ENCODE data around the gene TIMM29.

The TIMM29 gene

DNA sequence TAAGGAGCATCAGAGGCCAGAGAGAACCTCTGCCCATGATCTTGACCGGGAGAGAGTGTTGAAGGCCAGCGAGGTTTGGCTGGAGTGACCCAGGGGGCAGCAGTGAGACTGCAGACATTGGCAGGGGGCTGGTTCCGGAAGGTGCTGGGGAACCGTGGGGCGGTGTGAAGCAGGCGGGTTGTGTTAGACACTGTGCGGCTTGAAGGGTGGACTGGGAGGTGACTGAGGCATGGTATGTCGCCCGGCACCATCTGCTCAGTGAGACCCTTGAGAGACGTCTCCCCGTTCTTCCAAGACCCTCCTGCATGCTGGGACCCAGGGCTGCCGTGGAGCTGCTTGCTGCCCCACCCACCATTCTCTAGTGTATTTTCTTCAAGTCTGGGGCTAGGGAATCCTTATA, 32.7 kb upstream of the TIMM29 start:
- no peak overlapping the region for H2BK12ac ChIP-seq (ENCODE audit: low read length)
- no peak overlapping the region for H3K14ac ChIP-seq (ENCODE audit: low read length)
- no peaks in the 10 kb centered on the region for H3K27me3 ChIP-seq (ENCODE audit: control insufficient read depth in 3 of 3, insufficient read depth in 3 of 3, low read depth in 1 of 3, low read length in 3 of 3)
- H3K4me3 ChIP-seq (ENCODE audit: low read length in 2 of 2), result no peak overlapping the region
- H2BK5ac ChIP-seq (ENCODE audit: low read length), result no peak overlapping the region
- H3K27ac ChIP-seq (replicated peaks; ENCODE audit: low read length), result no peak overlapping the region
- H3K4me2 ChIP-seq (ENCODE audit: insufficient read depth, low read length, poor library complexity, severe bottlenecking), result no peak overlapping the region
- no peak overlapping the region for H4K8ac ChIP-seq (ENCODE audit: low read depth, low read length)
- H3K36me3 ChIP-seq (replicated peaks in 1 of 2; ENCODE audit: control insufficient read depth in 2 of 2, insufficient read depth in 2 of 2, low read length in 2 of 2), result peaks cover 0 to 6% of the 10 kb centered on the region in 2 donors
- H3K9me3 ChIP-seq (replicated peaks in 1 of 2; ENCODE audit: control insufficient read depth in 2 of 2, insufficient read depth in 1 of 2, low read depth in 1 of 2, low read length in 2 of 2), result no peaks in the 10 kb centered on the region
- no peak overlapping the region for H2BK120ac ChIP-seq (ENCODE audit: low read depth, low read length)
- no peak overlapping the region for H2BK15ac ChIP-seq (ENCODE audit: low read length)
- no peak overlapping the region for H2AK5ac ChIP-seq (ENCODE audit: low read depth, low read length)
- H3K23ac ChIP-seq (ENCODE audit: low read depth, low read length, poor library complexity), result no peak overlapping the region
- H4K91ac ChIP-seq (ENCODE audit: low read depth, low read length, poor library complexity), result no peak overlapping the region
- peaks cover 16 to 22% of the 10 kb centered on the region in 2 donors for H3K4me1 ChIP-seq (ENCODE audit: control insufficient read depth in 2 of 2, insufficient read depth in 1 of 2, low read depth in 1 of 2, low read length in 2 of 2)
- no peak overlapping the region for H3K18ac ChIP-seq (ENCODE audit: low read length)
- H3K9ac ChIP-seq (ENCODE audit: low read depth, low read length, poor library complexity), result no peak overlapping the region
- H2AFZ ChIP-seq (ENCODE audit: low read length), result no peak overlapping the region
- H3K79me1 ChIP-seq (ENCODE audit: low read depth, low read length), result peaks cover 21% of the 10 kb centered on the region
- no peak for DNase-seq (ENCODE audit: low spot score)
- WGBS, 2 donors (ENCODE audit: extremely low coverage in 2 of 2, insufficient read length in 2 of 2, insufficient replicate concordance in 1 of 2), result no CpG with 5 or more reads among the region's 12 CpGs
- no peak overlapping the region for H3K4ac ChIP-seq (ENCODE audit: low read length)

- H2BK5ac ChIP-seq (ENCODE audit: low read length), result no peak overlapping the region
- H2AK5ac ChIP-seq (ENCODE audit: low read depth, low read length), result no peak overlapping the region
- H3K14ac ChIP-seq (ENCODE audit: low read length), result no peak overlapping the region
- no peak overlapping the region for H2BK15ac ChIP-seq (ENCODE audit: low read length)
- H3K23ac ChIP-seq (ENCODE audit: low read depth, low read length, poor library complexity), result no peak overlapping the region
- no peak overlapping the region for H4K91ac ChIP-seq (ENCODE audit: low read depth, low read length, poor library complexity)
- H3K27me3 ChIP-seq (ENCODE audit: control insufficient read depth in 3 of 3, insufficient read depth in 3 of 3, low read depth in 1 of 3, low read length in 3 of 3), result no peaks in the 10 kb centered on the region
- no peak overlapping the region for H3K4me2 ChIP-seq (ENCODE audit: insufficient read depth, low read length, poor library complexity, severe bottlenecking)
- H3K18ac ChIP-seq (ENCODE audit: low read length), result no peak overlapping the region
- H2BK12ac ChIP-seq (ENCODE audit: low read length), result no peak overlapping the region
- no CpG with 5 or more reads among the region's 7 CpGs for WGBS, 2 donors (ENCODE audit: extremely low coverage in 2 of 2, insufficient read length in 2 of 2, insufficient replicate concordance in 1 of 2)
- H2BK120ac ChIP-seq (ENCODE audit: low read depth, low read length), result no peak overlapping the region
- no peak overlapping the region for H3K4me3 ChIP-seq (ENCODE audit: low read length in 2 of 2)
- H4K8ac ChIP-seq (ENCODE audit: low read depth, low read length), result no peak overlapping the region
- no peaks in the 10 kb centered on the region for H3K9me3 ChIP-seq (replicated peaks in 1 of 2; ENCODE audit: control insufficient read depth in 2 of 2, insufficient read depth in 1 of 2, low read depth in 1 of 2, low read length in 2 of 2)
- peaks cover 2 to 6% of the 10 kb centered on the region in 2 donors for H3K36me3 ChIP-seq (replicated peaks in 1 of 2; ENCODE audit: control insufficient read depth in 2 of 2, insufficient read depth in 2 of 2, low read length in 2 of 2)
- DNase-seq (ENCODE audit: low spot score), result no peak
- peaks cover 6 to 11% of the 10 kb centered on the region in 2 donors for H3K4me1 ChIP-seq (ENCODE audit: control insufficient read depth in 2 of 2, insufficient read depth in 1 of 2, low read depth in 1 of 2, low read length in 2 of 2)
- H3K27ac ChIP-seq (replicated peaks; ENCODE audit: low read length), result no peak overlapping the region
- H3K9ac ChIP-seq (ENCODE audit: low read depth, low read length, poor library complexity), result no peak overlapping the region
- H2AFZ ChIP-seq (ENCODE audit: low read length), result no peak overlapping the region
- H3K79me1 ChIP-seq (ENCODE audit: low read depth, low read length), result peaks cover 22% of the 10 kb centered on the region
- no peak overlapping the region for H3K4ac ChIP-seq (ENCODE audit: low read length)
Observed at GRCh38 chr19:10896851-10897526, 31.6 kb upstream of the TIMM29 start.

DNA sequence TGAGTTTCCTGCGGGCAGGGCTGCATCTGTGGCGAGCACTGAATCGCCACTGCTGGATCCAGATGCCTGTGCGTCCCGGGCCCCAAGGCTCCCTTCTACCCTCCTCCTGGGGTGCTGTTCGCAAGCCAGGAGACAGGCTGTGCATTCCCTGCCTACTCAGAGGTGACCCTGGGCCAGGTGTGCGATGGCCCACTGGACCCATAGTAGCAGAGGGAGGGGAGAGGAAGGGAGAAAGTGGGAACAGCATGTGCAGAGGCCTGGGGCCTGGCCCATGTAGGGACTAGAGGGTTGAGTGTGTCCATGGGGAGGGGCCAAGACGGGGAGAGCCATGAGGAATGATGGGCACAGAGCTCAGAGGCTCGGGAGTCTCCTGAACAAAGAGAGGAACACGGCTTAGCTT, 30.0 kb upstream of the TIMM29 start:
- Histone ChIP-seq H2AFZ (ENCODE audit: low read length) (no peak overlapping the region), H4K91ac (ENCODE audit: low read depth, low read length, poor library complexity) (no peak overlapping the region), H3K27me3 (ENCODE audit: control insufficient read depth in 3 of 3, insufficient read depth in 3 of 3, low read depth in 1 of 3, low read length in 3 of 3) (no peaks in the 10 kb centered on the region), H2BK12ac (ENCODE audit: low read length) (no peak overlapping the region), H3K23ac (ENCODE audit: low read depth, low read length, poor library complexity) (peak overlapping the region; percentile 39), H3K4me3 (ENCODE audit: low read length in 2 of 2) (no peak overlapping the region), H3K4ac (ENCODE audit: low read length) (peak overlapping the region; percentile 91), H3K27ac (replicated peaks; ENCODE audit: low read length) (no peak overlapping the region), H2AK5ac (ENCODE audit: low read depth, low read length) (peak overlapping the region; percentile 12), H3K18ac (ENCODE audit: low read length) (peak overlapping the region; percentile 84), H2BK5ac (ENCODE audit: low read length) (no peak overlapping the region), H3K4me1 (ENCODE audit: control insufficient read depth in 2 of 2, insufficient read depth in 1 of 2, low read depth in 1 of 2, low read length in 2 of 2) (peaks cover 6% of the 10 kb centered on the region in 2 donors), H3K9ac (ENCODE audit: low read depth, low read length, poor library complexity) (no peak overlapping the region), H3K36me3 (replicated peaks in 1 of 2; ENCODE audit: control insufficient read depth in 2 of 2, insufficient read depth in 2 of 2, low read length in 2 of 2) (peaks cover 2 to 15% of the 10 kb centered on the region in 2 donors), H2BK15ac (ENCODE audit: low read length) (no peak overlapping the region), H4K8ac (ENCODE audit: low read depth, low read length) (no peak overlapping the region), H3K4me2 (ENCODE audit: insufficient read depth, low read length, poor library complexity, severe bottlenecking) (no peak overlapping the region), H3K79me1 (ENCODE audit: low read depth, low read length) (peaks cover 21% of the 10 kb centered on the region), H3K9me3 (replicated peaks in 1 of 2; ENCODE audit: control insufficient read depth in 2 of 2, insufficient read depth in 1 of 2, low read depth in 1 of 2, low read length in 2 of 2) (peaks cover 0 to 9% of the 10 kb centered on the region in 2 donors), H3K14ac (ENCODE audit: low read length) (no peak overlapping the region), H2BK120ac (ENCODE audit: low read depth, low read length) (no peak overlapping the region)
- WGBS, 2 donors (ENCODE audit: extremely low coverage in 2 of 2, insufficient read length in 2 of 2, insufficient replicate concordance in 1 of 2), result no CpG with 5 or more reads among the region's 10 CpGs
- DNase-seq (ENCODE audit: low spot score), result no peak

GRCh38 chr19:10899151-10899653, 29.4 kb upstream of the TIMM29 start:
- H3K9me3 ChIP-seq (replicated peaks in 1 of 2; ENCODE audit: control insufficient read depth in 2 of 2, insufficient read depth in 1 of 2, low read depth in 1 of 2, low read length in 2 of 2), result peaks cover 0 to 9% of the 10 kb centered on the region in 2 donors
- peak overlapping the region; percentile 32 for H4K8ac ChIP-seq (ENCODE audit: low read depth, low read length)
- H3K4me2 ChIP-seq (ENCODE audit: insufficient read depth, low read length, poor library complexity, severe bottlenecking), result no peak overlapping the region
- H2BK12ac ChIP-seq (ENCODE audit: low read length), result no peak overlapping the region
- H2BK5ac ChIP-seq (ENCODE audit: low read length), result no peak overlapping the region
- no CpG with 5 or more reads among the region's 10 CpGs for WGBS, 2 donors (ENCODE audit: extremely low coverage in 2 of 2, insufficient read length in 2 of 2, insufficient replicate concordance in 1 of 2)
- H2AFZ ChIP-seq (ENCODE audit: low read length), result no peak overlapping the region
- H2AK5ac ChIP-seq (ENCODE audit: low read depth, low read length), result no peak overlapping the region
- H3K14ac ChIP-seq (ENCODE audit: low read length), result no peak overlapping the region
- no peak overlapping the region for H2BK120ac ChIP-seq (ENCODE audit: low read depth, low read length)
- peak overlapping the region; percentile 49 for H3K23ac ChIP-seq (ENCODE audit: low read depth, low read length, poor library complexity)
- H3K36me3 ChIP-seq (replicated peaks in 1 of 2; ENCODE audit: control insufficient read depth in 2 of 2, insufficient read depth in 2 of 2, low read length in 2 of 2), result peaks cover 2 to 15% of the 10 kb centered on the region in 2 donors
- no peak overlapping the region for H3K4me3 ChIP-seq (ENCODE audit: low read length in 2 of 2)
- no peak overlapping the region for H3K9ac ChIP-seq (ENCODE audit: low read depth, low read length, poor library complexity)
- H3K18ac ChIP-seq (ENCODE audit: low read length), result peak overlapping the region; percentile 53
- H3K4me1 ChIP-seq (ENCODE audit: control insufficient read depth in 2 of 2, insufficient read depth in 1 of 2, low read depth in 1 of 2, low read length in 2 of 2), result peaks cover 2% of the 10 kb centered on the region in 2 donors
- H3K27me3 ChIP-seq (ENCODE audit: control insufficient read depth in 3 of 3, insufficient read depth in 3 of 3, low read depth in 1 of 3, low read length in 3 of 3), result no peaks in the 10 kb centered on the region
- H3K4ac ChIP-seq (ENCODE audit: low read length), result no peak overlapping the region
- no peak overlapping the region for H2BK15ac ChIP-seq (ENCODE audit: low read length)
- H4K91ac ChIP-seq (ENCODE audit: low read depth, low read length, poor library complexity), result no peak overlapping the region
- no peak overlapping the region for H3K27ac ChIP-seq (replicated peaks; ENCODE audit: low read length)
- peaks cover 16% of the 10 kb centered on the region for H3K79me1 ChIP-seq (ENCODE audit: low read depth, low read length)
- DNase-seq (ENCODE audit: low spot score), result no peak
